ENCODE results near the gene DNER. TPM values are rescaled to one million over a fixed set of nuclear protein-coding genes. Genes with fewer than 3 reads are reported as not detected.

The DNER gene
- polyA plus RNA-seq, 1 donor: 7.5 TPM

DNA sequence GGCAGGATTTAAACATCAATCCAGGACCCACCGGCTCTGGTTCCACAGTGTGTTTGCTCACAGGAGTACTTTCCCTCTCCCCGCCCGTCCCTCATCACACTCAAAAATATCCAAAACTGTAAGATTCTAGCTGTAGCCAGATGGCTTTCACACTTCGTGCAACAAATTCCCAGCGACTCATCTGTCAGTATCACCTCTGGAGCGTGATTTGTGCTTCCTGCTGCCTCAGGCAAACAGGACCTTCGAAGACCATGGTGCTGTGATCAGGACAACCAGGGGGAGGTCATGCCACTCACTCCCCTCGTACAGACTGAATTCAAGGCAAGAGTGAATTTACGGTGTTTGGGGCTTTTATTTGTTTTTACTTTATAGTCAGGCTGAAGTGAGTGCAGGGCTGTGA is 288.8 kb downstream of the DNER start:
- Histone ChIP-seq H3K27me3 (ENCODE audit: control insufficient read depth, insufficient read depth, low read length) (no peaks in the 10 kb centered on the region), H3K4me3 (ENCODE audit: low read length) (no peak overlapping the region), H3K27ac (ENCODE audit: low read length) (no peak overlapping the region), H3K36me3 (ENCODE audit: control insufficient read depth, insufficient read depth, low read length) (no peaks in the 10 kb centered on the region), H3K4me1 (ENCODE audit: control insufficient read depth, insufficient read depth, low read length) (no peaks in the 10 kb centered on the region), H3K9me3 (ENCODE audit: control insufficient read depth, low read depth, low read length) (no peaks in the 10 kb centered on the region)
- no peak for DNase-seq
- WGBS (ENCODE audit: insufficient coverage, low lambda C conversion rate): 0% methylated on average over 1 of the region's 9 CpGs

DNA sequence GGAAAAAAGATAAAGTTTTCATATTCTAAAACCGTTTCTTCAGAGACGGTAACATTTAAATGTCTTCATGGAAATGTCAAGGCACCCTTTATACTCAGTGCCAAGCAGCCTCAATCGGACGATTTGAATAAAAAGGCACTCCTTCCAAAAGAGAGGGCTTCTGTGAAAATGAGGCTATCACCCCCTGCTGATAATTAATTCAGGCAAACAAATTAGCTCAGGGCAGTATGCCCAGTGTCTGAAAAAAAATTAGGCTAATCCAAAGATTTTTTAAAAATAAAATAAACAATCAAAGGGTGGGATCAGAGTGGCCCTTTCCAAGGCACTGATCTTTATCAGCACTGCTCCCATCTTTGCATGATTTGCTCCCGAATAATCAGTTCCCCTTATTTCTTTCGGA is 292.3 kb downstream of the DNER start:
- WGBS (ENCODE audit: insufficient coverage, low lambda C conversion rate): no CpG with 5 or more reads among the region's 6 CpGs
- Histone ChIP-seq H3K36me3 (ENCODE audit: control insufficient read depth, insufficient read depth, low read length) (no peaks in the 10 kb centered on the region), H3K4me3 (ENCODE audit: low read length) (no peak overlapping the region), H3K4me1 (ENCODE audit: control insufficient read depth, insufficient read depth, low read length) (no peaks in the 10 kb centered on the region), H3K27ac (ENCODE audit: low read length) (no peak overlapping the region), H3K27me3 (ENCODE audit: control insufficient read depth, insufficient read depth, low read length) (no peaks in the 10 kb centered on the region), H3K9me3 (ENCODE audit: control insufficient read depth, low read depth, low read length) (no peaks in the 10 kb centered on the region)
- no peak for DNase-seq

DNA sequence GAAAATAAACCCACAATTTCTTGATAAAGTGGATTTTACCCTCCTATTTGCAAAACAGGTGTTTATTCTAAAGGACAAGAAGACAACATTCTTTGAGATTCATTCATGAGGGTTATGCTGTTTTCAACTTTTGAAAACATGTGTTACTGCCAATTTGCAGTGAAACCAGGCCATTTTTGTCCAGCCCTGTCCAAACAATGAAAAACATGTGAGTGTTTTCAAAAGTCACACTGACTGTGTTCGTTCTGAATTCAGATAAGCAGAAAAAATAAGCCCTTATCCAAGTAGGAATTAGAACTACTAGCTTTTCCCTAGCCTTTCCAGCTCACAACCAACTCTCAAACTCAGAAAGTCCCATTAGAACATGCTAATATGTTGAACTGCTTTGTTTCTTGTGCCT is 295.2 kb downstream of the DNER start:
- Histone ChIP-seq H3K9me3 (ENCODE audit: control insufficient read depth, low read depth, low read length) (no peaks in the 10 kb centered on the region), H3K36me3 (ENCODE audit: control insufficient read depth, insufficient read depth, low read length) (no peaks in the 10 kb centered on the region), H3K4me1 (ENCODE audit: control insufficient read depth, insufficient read depth, low read length) (no peaks in the 10 kb centered on the region), H3K27me3 (ENCODE audit: control insufficient read depth, insufficient read depth, low read length) (no peaks in the 10 kb centered on the region), H3K27ac (ENCODE audit: low read length) (no peak overlapping the region), H3K4me3 (ENCODE audit: low read length) (no peak overlapping the region)
- no peak for DNase-seq
- WGBS (ENCODE audit: insufficient coverage, low lambda C conversion rate): no CpG with 5 or more reads among the region's 1 CpG

GRCh38 chr2:229417916-229418315 is 296.4 kb downstream of the DNER start:
- H3K27me3 ChIP-seq (ENCODE audit: control insufficient read depth, insufficient read depth, low read length): no peaks in the 10 kb centered on the region

DNA sequence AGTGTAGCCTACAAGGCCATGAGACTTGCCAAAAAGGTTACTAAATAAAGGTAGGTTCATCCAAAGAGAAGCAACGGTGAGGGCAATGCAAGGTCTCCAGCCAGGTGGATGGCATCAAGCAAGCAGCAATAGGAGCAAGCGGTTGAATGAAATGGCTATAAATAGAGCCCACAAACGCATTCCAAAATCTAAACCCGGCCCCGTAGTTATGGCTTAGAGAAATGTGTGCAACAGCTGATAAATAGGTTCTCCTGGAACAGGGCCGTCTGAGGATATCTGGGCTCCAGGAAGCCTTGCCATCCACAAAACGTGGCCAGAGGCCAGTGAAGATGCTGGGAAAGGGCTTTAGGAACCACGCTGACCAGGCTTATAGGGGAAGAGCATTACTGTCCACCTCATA is 297.2 kb downstream of the DNER start:
- no peaks in the 10 kb centered on the region for H3K9me3 ChIP-seq (ENCODE audit: control insufficient read depth, low read depth, low read length)
- H3K36me3 ChIP-seq (ENCODE audit: control insufficient read depth, insufficient read depth, low read length): no peaks in the 10 kb centered on the region
- no peaks in the 10 kb centered on the region for H3K27me3 ChIP-seq (ENCODE audit: control insufficient read depth, insufficient read depth, low read length)
- no peaks in the 10 kb centered on the region for H3K4me1 ChIP-seq (ENCODE audit: control insufficient read depth, insufficient read depth, low read length)
- no peak overlapping the region for H3K4me3 ChIP-seq (ENCODE audit: low read length)
- DNase-seq: no peak
- WGBS (ENCODE audit: insufficient coverage, low lambda C conversion rate): 100% methylated on average over 2 of the region's 8 CpGs
- no peak overlapping the region for H3K27ac ChIP-seq (ENCODE audit: low read length)

More at GRCh38 chr2:229417916-229418315, 296.4 kb downstream of the DNER start:
- Histone ChIP-seq H3K36me3 (ENCODE audit: control insufficient read depth, insufficient read depth, low read length) (no peaks in the 10 kb centered on the region), H3K9me3 (ENCODE audit: control insufficient read depth, low read depth, low read length) (no peaks in the 10 kb centered on the region), H3K4me3 (ENCODE audit: low read length) (no peak overlapping the region), H3K27ac (ENCODE audit: low read length) (no peak overlapping the region), H3K4me1 (ENCODE audit: control insufficient read depth, insufficient read depth, low read length) (no peaks in the 10 kb centered on the region)
- WGBS (ENCODE audit: insufficient coverage, low lambda C conversion rate): no CpG with 5 or more reads among the region's 7 CpGs
- DNase-seq: no peak

GRCh38 chr2:229416116-229416694 is 298.1 kb downstream of the DNER start:
- WGBS (ENCODE audit: insufficient coverage, low lambda C conversion rate): 82% methylated on average over 2 of the region's 5 CpGs
- Histone ChIP-seq H3K27me3 (ENCODE audit: control insufficient read depth, insufficient read depth, low read length) (no peaks in the 10 kb centered on the region), H3K4me3 (ENCODE audit: low read length) (no peak overlapping the region), H3K9me3 (ENCODE audit: control insufficient read depth, low read depth, low read length) (no peaks in the 10 kb centered on the region), H3K27ac (ENCODE audit: low read length) (no peak overlapping the region), H3K36me3 (ENCODE audit: control insufficient read depth, insufficient read depth, low read length) (no peaks in the 10 kb centered on the region), H3K4me1 (ENCODE audit: control insufficient read depth, insufficient read depth, low read length) (no peaks in the 10 kb centered on the region)
- no peak for DNase-seq

DNA sequence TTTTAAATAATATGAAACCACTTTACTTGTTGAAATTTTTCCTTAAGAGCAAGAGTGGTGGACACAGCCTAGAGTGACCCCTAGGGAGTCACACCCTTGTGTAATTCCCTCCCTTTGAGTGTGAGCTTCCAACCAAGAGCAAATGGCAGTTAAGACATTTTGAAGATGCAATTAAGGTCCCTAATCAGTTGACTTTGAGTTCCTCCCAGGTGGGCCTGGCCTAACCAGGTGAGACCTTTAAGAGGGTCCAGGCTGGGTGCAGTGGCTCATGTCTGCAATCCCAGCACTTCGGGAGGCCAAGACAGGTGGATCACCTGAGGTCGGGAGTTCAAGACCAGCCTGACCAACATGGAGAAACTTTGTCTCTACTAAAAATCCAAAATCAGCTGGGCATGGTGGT is 299.7 kb downstream of the DNER start:
- no peak overlapping the region for H3K27ac ChIP-seq (ENCODE audit: low read length)
- no peak for DNase-seq

DNA sequence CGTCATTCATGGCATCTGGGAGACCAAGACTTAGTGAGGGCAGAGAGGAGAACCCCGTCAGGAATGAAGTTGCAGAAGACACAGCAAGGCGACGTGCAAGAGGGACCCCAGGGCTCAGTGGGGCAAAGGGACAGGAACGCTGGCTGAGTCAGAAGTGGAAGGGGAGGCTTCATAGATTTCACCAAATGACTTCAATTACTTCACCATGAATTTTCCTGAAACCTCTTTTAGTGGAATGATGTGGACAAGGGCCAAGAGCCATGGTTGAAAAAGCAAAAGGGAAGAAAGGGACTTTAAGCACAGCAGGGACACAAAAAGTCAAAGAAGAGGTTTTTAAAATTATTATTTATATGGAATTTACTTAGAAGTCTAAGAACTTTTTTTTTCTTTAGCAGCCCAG is 301.7 kb downstream of the DNER start:
- Histone ChIP-seq H3K36me3 (ENCODE audit: control insufficient read depth, insufficient read depth, low read length) (no peaks in the 10 kb centered on the region), H3K27me3 (ENCODE audit: control insufficient read depth, insufficient read depth, low read length) (no peaks in the 10 kb centered on the region), H3K27ac (ENCODE audit: low read length) (no peak overlapping the region), H3K4me1 (ENCODE audit: control insufficient read depth, insufficient read depth, low read length) (peaks cover 3% of the 10 kb centered on the region), H3K4me3 (ENCODE audit: low read length) (no peak overlapping the region), H3K9me3 (ENCODE audit: control insufficient read depth, low read depth, low read length) (peaks cover 3% of the 10 kb centered on the region)
- no peak for DNase-seq
- WGBS (ENCODE audit: insufficient coverage, low lambda C conversion rate): no CpG with 5 or more reads among the region's 5 CpGs

More for the DNA sequence above, 299.7 kb downstream of the DNER start:
- no peaks in the 10 kb centered on the region for H3K27me3 ChIP-seq (ENCODE audit: control insufficient read depth, insufficient read depth, low read length)
- no peaks in the 10 kb centered on the region for H3K9me3 ChIP-seq (ENCODE audit: control insufficient read depth, low read depth, low read length)
- no CpG with 5 or more reads among the region's 2 CpGs for WGBS (ENCODE audit: insufficient coverage, low lambda C conversion rate)
- H3K4me1 ChIP-seq (ENCODE audit: control insufficient read depth, insufficient read depth, low read length): no peaks in the 10 kb centered on the region
- no peaks in the 10 kb centered on the region for H3K36me3 ChIP-seq (ENCODE audit: control insufficient read depth, insufficient read depth, low read length)
- no peak overlapping the region for H3K4me3 ChIP-seq (ENCODE audit: low read length)

DNA sequence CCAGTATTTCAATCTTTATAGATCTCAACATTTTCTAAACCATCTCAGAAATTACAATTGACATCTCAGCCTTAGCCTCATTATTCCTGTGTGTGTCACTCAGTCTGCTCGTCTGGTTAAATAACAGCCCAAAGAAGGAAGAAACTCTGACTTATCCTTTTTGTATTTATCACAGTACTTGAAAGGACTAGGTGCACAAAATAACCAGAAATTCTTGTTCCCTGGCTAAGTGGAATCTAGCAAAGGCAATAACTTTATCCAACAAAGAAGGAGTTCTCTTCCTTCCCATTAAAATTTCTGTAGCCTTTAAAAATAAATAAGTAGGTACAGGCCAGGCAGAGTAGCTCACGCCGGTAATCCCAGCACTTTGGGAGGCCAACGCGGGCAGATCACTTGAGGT is 303.4 kb downstream of the DNER start:
- no CpG with 5 or more reads among the region's 5 CpGs for WGBS (ENCODE audit: insufficient coverage, low lambda C conversion rate)
- no peaks in the 10 kb centered on the region for H3K36me3 ChIP-seq (ENCODE audit: control insufficient read depth, insufficient read depth, low read length)
- peaks cover 3% of the 10 kb centered on the region for H3K9me3 ChIP-seq (ENCODE audit: control insufficient read depth, low read depth, low read length)
- no peak overlapping the region for H3K4me3 ChIP-seq (ENCODE audit: low read length)
- peaks cover 3% of the 10 kb centered on the region for H3K4me1 ChIP-seq (ENCODE audit: control insufficient read depth, insufficient read depth, low read length)
- H3K27me3 ChIP-seq (ENCODE audit: control insufficient read depth, insufficient read depth, low read length): no peaks in the 10 kb centered on the region
- no peak overlapping the region for H3K27ac ChIP-seq (ENCODE audit: low read length)
- no peak for DNase-seq

- H3K4me3 ChIP-seq (ENCODE audit: low read length): no peak overlapping the region
- H3K4me1 ChIP-seq (ENCODE audit: control insufficient read depth, insufficient read depth, low read length): peaks cover 3% of the 10 kb centered on the region
- H3K27ac ChIP-seq (ENCODE audit: low read length): no peak overlapping the region
- no peak for DNase-seq
- H3K36me3 ChIP-seq (ENCODE audit: control insufficient read depth, insufficient read depth, low read length): no peaks in the 10 kb centered on the region
- H3K27me3 ChIP-seq (ENCODE audit: control insufficient read depth, insufficient read depth, low read length): no peaks in the 10 kb centered on the region
- no CpG with 5 or more reads among the region's 6 CpGs for WGBS (ENCODE audit: insufficient coverage, low lambda C conversion rate)
- peaks cover 3% of the 10 kb centered on the region for H3K9me3 ChIP-seq (ENCODE audit: control insufficient read depth, low read depth, low read length)
Measured at GRCh38 chr2:229410264-229410663, 304.1 kb downstream of the DNER start.

GRCh38 chr2:229409751-229410181 is 304.6 kb downstream of the DNER start:
- Histone ChIP-seq H3K27me3 (ENCODE audit: control insufficient read depth, insufficient read depth, low read length) (no peaks in the 10 kb centered on the region), H3K9me3 (ENCODE audit: control insufficient read depth, low read depth, low read length) (peaks cover 3% of the 10 kb centered on the region), H3K4me3 (ENCODE audit: low read length) (no peak overlapping the region), H3K36me3 (ENCODE audit: control insufficient read depth, insufficient read depth, low read length) (no peaks in the 10 kb centered on the region), H3K27ac (ENCODE audit: low read length) (no peak overlapping the region), H3K4me1 (ENCODE audit: control insufficient read depth, insufficient read depth, low read length) (peaks cover 3% of the 10 kb centered on the region)
- 71% methylated on average over 4 of the region's 4 CpGs for WGBS (ENCODE audit: insufficient coverage, low lambda C conversion rate)
- no peak for DNase-seq
